CD4-positive, alpha-beta T cell treated with Interleukin-6 for 4 hours (primary cell): ENCODE data around the gene FFAR1.
"Not testable (repeated sequence)": the region's sequence is repeated elsewhere in the genome, so short reads cannot be mapped to it uniquely, and the experiment has no call there.

Experiments used
- DNase-seq: peaks from one replicate; pipeline ENCODE4 v3.0.0-alpha.2; 2020; ENCODE audit warnings: mixed read lengths

Gene FFAR1

DNA sequence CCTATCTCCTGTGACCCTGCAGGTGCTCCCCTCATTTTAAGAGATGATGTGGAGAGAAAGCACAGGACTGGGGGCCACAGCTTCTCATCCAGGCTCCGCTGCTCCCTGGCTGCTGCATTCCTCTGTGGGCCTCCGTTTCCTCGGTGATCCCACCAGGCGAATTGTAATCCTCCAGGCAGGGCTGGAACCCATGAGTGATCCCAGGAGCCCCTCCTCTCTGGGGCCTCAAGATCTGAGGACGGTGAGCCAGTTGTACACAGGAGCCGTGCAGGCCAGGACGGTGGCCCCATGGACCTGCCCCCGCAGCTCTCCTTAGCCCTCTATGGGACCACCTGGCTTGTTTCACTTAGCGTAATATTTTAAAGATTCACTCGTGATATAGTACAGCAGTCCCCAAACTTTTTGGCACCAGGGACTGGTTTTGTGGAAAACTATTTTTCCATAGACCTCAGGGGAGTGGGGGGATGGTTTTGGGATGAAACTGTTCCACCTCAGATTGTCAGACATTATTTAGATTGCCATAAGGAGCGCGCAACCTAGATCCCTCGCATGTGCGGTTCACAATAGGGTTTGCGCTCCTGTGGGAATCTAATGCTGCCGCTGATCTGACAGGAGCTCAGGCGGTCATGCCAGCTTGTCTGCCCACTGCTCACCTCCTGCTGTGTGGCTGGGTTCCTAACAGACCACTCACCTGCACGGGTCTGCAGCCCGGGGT, 16.2 kb downstream of the FFAR1 start:
- no peak for DNase-seq

DNA sequence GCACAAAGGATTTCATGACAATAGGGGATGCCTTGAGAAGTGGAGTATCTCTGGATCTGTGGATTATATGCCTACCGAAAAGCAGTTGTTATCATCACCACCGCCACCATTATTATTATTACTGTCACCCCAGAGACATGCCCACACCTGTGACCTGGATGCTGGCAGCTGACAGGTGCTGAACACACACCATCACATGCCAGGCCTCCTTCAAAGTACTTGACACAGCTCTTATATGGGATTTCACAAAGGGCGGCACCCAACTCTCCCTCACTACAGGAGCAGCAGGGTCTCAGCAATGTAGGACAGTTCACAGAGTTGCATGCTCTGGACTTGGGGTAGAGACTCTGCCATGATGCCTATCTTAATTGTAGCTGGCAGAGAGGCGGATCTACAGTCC, 17.6 kb downstream of the FFAR1 start:
- no peak for DNase-seq

DNA sequence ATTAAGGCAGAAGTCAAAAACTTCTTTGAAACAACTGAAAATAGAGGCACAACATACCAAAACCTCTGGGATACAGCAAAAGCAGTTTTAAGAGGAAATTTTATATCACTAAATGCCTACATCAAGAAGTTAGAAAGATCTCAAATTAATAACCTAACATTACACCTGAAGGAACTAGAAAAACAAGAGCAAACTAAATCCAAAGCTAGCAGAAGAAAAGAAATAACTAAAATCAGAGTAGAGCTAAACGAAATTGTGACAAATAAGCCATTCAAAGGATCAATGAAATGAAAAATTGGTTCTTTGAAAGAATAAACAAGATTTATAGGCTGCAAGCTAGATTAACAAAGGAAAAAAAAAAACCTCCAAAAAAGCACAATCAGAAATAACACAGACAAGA, 20.7 kb downstream of the FFAR1 start:
- no peak for DNase-seq

DNA sequence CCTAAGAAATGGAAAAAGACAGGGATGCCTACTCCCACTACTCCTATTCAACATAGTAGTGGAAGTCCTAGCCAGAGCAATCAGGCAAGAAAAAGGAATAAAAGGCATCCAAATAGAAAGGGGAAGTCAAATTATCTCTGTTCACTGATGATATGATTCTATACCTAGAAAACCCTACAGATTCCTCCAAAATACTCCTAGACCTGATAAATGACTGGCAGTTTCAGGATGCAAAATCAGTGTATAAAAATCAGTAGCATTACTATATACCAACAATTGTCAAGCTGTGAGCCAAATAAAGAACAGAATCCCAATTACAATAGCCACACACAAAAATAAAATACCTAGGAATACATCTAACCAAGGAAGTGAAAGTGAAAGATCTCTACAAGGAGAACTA, 21.8 kb downstream of the FFAR1 start:
- DNase-seq, result no peak

DNA sequence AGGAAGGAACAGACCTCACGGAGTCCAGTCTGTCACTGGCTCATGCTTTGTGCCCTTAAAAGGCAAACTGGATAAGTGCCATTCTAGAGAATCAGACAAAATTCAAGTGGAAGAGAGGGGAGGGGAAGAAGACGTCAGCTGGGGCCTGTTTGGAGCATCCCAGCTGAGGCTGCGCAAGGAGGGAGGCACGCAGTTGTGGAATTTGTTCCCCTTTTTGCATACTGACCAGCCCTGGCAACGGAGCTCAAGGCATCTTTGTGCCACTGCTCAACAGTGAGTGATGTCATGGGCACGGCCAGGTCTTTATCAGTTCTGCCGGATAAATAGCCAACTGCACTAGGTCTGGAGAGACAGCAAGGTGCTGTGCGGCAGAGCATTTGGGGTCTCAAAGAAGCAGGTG, 23.0 kb downstream of the FFAR1 start, which contains the start of gene GPR42:
Gene GPR42 (plus strand): TSS at position 347 of the 400 bp plus-strand sequence. CDS start 292 bp downstream, outside the sequence.
- DNase-seq, result no peak

DNA sequence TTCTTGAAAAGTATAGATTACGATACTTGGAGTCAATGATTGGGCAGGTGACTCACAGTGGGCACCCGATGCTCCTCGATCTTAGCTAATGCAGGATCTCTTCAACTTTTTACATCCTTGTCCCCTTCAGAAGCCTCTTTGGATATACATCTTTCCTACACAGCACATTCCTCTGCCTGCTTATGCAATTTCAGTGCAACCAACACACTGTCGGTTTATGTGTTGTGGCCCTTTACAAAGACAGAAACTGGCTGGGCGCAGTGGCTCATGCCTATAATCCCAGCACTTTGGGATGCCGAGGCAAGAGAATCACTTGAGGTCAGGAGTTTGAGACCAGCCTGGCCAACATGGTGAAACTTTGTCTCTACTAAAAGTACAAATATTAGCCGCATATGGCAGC, 25.8 kb downstream of the FFAR1 start:
- no peak for DNase-seq

DNA sequence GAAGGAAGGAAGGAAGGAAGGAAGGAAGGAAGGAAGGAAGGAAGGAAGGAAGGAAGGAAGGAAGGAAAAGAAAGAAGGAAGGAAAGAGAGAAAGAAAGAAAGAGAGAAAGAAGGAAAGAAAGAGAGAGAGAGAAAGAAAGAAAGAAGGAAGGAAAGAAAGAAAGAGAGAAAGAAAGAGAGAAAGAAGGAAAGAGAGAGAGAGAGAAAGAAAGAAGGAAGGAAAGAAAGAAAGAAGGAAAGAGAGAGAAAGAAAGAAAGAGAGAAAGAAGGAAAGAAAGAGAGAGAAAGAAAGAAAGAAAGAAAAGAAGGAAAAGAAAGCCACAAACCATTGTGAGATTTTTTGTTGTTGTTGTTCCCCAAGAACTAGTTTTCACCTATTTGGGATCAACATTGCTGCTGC, 26.3 kb downstream of the FFAR1 start:
- not testable (repeated sequence) for DNase-seq

DNA sequence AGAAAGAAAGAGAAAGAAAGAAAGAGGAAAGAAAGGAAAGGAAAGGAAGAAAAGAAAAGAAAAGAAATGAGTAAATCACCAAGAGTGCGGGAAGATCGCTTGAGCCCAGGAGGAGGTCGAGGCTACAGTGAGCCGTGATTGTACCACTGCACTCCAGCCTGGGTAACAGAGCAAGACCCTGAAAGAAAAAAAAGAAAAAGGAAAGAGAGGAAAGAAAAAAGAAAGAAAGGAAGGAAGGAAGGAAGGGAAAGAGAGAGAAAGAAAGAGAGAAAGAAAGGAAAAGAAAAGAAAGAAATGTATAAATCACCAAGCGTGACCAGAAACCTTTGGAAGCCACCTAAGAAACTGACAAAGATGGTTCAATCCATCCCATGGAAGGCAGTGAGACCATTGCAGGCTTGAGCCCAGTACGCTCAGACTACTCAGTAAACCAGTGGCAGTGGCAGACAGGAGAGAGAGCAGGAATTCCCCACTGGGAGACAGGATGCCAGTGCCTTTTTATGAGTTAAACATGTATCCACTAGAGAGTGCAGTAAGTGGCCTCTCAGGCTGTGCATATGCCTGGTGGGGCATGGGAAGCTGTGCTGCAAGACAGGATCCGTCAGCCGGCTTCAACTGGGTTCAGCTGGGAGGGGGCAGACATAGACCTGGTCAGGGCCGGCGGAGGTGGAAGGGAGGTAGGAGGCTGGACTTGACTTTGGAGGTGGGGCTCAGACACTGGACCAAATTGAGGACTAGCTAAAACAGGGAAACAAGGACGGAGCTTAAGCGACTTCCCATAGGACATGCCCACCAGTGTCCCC, 28.0 kb downstream of the FFAR1 start:
- no peak for DNase-seq

DNA sequence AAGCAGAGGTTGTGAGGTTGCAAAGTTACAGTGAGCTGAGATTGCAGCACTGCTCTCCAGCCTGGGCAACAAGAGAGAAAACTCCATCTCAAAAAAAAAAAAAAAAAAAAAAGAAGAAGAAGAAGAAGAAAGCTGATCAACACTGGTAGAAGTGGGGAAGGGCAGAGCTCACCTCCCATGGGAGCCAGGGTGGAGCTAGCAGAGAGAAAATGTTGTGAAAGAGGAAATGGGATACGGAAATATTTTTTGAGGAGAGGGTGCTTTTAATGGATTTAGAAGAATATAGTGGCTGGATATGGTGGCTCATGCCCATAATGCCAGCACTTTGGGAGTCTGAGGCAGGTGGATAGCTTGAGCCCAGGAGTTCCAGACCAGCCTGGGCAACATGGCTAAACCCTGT, 30.0 kb downstream of the FFAR1 start:
- DNase-seq, result no peak

DNA sequence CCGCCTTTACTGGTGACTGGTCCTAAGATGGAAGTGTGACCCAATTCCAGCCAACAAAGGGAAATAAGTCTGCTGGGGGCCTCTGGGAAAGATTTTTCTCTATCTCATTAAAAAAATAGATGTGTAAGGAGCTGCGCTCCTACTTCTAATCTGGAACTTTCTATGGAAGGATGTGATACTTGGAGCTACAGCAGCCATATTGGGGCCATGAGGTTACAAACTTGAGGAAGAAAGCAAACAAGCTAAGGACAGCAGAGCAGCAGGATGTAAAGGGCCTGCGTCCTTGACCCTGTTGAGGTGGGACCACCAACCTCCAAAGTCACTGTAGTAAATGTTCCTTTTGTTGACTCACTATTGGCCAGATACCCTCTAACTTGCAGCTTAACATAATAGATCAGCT, 30.7 kb downstream of the FFAR1 start:
- DNase-seq, result no peak

DNA sequence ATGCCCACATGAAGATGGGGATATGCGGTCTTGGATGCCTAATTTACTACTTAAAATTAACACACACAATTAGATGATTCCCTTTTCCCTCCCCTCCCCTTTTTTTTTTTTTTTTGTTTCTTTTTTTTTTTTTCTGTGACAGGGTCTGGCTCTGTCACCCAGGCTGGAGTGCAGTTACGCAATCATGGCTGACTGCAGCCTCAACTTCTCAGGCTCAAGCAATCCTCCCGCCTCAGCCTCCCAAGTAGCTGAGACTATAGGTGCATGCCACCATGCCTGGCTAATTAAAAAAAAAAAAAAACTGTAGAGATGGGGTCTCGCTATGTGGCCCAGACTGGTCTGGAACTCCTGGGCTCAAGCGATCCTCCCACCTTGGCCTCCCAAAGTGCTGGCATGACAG, 31.8 kb downstream of the FFAR1 start:
- DNase-seq, result not testable (repeated sequence)

DNA sequence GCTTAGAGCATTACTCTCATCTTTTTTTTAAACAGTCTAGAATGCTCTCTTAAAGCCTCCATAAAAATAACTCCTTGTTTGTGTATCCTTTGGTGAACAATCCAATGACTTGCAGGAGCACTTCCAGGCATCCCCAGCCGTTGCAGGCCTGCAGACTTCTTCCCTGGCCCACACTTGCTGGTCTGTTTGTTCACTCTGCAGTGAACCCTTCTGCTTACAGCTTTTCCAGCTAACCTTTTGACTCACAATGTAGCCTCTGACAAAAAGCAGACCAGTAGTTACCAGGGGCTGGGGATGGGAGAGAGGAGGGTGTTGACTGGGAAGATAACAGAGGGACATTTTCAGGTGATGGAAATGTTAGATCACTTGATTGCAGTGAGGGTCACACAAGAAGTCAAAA, 32.3 kb downstream of the FFAR1 start:
- DNase-seq, result no peak

DNA sequence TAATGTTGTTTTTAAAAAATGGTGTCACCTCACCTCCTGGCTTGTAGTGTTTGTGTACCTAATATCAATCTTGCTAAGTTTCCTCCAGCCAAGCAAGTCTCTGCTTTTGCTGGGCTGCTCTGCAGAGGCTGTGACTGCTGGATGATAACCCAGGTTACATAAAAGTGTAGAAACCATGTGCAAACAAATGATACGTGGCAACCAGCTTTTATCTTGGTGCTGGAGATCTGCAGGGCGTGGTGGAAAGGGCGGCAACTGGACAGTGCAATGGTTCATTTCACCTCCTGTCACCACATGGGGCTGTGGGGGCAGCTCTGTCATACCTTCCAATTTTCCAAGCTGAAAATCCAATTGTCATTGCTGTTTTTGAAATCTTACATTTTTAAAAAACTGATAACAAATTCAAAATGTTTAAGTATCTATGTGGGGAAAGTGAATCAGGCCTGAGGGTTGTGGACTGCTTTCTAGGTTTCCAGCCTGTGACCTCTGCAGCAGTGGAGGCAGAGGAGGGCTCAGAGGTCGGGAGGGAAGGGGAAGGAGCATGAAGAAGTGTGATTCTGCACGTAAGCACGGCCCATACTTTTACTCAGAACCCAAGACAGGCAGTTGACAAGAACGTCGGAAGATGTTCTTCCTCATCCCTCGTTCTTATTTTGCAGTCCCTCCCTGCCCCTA, 32.9 kb downstream of the FFAR1 start:
- DNase-seq, result no peak

DNA sequence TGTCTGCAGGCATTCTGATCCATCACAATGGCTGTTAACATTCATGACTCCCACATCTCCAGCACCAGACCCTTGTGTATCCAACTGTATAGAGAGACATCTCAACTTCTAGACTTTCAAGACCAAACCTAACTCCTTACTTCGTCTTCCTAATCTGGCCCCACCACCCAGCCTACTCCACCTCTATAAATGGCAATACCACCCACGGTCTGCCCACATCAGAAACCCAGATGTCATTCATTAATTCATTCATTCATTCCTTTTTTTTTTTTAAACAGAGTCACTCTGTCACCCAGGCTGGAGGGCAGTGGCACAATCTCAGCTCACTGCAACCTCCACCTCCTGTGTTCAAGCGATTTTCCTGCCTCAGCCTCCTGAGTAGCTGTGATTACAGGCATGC, 33.6 kb downstream of the FFAR1 start:
- DNase-seq, result no peak

DNA sequence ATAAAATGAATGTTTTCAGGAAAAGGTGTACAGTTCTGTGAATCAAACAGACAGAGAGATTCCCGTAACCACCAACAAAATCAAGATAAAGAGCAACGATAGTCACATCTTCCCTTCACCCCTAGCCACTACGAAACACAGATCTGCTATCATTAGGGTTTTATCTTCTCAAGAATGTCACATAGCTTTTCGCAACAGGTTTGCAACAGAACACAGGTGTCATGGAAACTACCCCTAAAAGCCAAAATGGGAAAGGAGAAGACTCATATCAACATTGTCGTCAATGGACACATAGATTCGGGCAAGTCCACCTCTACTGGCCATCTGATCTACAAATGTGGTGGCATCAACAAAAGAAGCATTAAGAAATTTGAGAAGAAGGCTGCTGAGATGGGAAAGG, 34.2 kb downstream of the FFAR1 start:
- no peak for DNase-seq

DNA sequence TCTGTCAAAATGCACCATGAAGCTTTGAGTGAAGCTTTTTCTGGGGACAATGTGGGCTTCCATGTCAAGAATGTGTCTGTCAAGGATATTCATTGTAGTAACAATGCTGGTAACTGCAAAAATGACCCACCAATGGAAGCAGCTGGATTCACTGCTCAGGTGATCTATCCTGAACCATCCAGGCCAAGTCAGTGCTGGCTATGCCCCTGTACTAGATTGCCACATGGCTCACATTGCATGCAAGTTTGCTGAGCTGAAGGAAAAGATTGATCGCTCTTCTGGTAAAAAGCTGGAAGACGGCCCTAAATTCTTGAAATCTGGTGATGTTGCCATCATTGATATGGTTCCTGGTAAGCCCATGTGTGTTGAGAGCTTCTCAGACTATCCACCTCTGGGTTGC, 35.8 kb downstream of the FFAR1 start:
- DNase-seq, result no peak

DNA sequence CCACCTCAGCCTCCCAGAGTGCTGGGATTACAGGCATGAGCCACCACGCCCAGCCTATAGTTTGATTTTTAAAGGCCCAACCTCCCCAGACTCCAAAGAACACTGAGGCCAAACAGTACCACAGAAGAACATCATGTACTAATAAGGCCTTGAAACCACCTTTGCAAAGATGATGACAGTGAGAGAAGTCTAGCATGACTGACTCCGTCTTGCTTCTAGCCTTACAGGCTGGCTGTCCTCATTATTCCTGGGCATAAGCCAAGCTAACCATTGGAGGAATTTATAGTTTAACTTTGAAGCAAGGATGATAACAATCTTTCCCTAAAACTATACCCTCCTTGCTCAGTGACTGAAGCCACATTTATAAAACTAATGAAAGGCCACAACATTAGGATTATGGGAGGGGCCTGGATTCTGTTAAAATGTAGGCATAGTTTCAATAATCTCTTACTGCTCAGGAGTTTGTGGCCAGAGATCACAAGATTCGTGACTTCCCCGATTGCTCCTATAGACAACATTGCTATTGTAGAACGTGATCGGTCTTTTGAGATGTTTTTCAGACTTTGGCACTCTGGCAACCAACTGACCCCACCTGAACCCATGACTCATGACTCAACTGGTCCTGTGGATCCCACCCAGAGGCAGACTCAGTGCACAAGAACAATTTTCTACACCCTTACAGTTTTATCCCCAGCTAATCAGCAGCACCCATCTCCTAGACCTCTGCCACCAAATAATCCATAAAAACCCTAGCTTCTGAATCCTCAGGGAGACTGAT, 40.8 kb downstream of the FFAR1 start:
- DNase-seq, result no peak

DNA sequence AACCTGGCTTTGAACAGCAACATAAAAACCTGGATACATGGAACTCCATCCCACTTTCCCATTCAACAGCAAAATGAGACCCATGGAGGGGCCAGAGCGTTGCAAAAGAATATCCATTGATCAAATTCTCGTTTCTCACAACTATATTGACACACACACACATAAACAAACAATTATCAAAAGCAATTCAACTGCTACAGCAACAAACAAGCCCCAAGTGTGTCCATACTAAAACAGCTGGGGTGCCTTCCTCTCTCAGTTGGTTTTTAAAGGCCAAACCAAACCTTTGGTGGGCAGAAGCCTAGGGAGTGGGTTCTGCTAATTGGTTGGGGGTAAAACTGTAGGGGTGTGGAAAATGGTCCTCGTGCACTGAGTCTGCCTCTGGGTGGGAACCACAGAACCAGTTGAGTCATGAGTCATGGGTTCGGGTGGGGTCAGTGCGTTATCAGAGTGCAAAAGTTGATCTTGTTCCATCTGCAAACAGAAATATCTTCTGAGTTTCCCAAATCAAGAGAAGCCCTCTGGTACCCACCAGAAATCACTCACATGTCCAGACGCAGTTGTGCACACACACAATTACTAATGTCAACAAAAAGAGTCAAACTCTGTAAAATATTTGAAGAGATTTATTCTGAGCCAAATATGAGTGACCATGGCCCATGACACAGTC, 41.6 kb downstream of the FFAR1 start:
- no peak for DNase-seq

DNA sequence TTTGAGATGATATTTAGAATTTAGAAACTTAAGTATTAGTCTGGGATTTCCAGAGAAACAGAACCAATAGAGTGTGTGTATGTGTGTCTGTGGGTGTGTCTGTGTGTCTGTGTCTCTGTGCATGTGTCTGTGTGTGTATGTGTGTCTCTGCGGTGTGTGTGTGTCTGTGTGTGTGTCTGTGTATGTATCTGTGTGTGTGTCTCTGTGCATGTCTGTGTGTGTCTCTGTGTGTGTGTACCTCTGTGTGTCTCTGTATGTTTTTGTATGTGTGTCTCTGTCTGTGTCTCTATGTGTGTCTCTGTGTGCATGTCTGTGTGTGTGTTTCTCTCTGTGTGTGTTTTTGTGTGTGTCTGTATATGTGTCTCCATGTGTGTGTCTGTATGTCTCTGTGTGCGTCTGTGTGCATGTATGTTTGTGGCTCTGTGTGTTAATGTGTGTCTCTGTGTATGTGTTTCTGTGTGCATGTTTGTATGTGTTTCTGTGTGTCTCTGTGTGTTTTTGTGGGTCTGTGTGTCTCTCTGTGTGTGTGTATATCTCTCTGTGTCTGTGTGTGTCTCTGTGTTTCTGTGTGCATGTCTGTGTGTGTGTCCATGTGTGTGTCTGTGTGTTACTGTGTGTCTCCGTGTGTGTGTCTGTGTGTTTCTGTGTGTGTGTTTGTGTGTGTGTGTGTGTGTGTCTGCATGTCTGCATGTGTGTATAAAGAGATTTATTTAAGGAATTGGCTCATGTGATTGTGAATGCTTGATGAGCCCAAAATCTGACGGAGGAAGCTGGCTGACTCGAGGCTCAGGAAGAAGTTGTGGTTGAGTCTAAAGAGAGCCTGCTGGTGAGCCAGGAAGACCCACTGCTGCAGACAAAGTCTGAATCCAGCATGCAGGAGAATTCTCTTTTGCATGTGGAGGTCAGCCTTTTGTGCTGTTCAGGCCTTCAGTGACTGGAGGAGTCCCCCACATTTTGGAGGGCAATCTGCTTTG, 45.3 kb downstream of the FFAR1 start:
- DNase-seq, result no peak

DNA sequence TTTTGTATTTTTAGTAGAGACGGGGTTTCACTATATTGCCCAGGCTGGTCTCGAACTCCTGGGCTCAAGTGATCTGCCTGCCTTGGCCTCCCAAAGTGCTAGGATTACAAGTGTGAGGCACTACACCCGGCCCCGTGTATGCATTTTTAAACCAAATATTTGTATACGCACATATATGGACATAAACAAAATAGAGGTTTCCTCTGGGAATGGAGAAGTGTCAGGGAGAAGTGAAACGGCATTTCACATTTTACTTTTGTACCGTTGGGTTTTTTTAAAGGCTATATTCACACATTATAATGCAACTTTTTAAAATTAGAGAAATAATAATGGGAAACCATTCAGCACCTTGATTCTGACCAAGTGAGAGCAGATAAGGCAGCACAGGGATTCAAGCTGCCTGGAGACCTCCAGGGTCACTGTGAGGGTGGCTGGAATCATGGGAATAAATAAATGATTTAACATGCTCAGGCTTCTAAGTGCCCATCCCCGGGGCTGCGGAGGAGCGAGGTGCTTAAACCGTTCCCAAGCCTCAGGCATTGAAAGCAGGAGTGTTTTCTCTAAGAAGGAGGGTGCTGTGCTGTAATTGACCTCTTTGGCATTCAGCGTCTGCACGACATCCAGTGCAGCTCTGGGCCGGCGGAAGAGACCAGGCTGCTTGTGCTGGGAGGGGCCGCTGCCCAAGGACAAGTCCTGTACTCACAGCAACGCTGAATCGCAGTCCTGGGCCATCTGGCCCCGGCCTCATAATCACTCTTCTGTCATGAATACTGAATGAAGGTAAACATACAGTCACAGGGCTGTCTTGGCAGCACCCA, 47.9 kb downstream of the FFAR1 start:
- DNase-seq, result no peak
